ENCODE results near the gene LAMA3.

GRCh38 chr18:23930002-23930401 is 240.7 kb downstream of the LAMA3 start:
- TF ChIP-seq CTCF (IDR thresholded peaks at IDR 0.05; ENCODE audit: extremely low read depth in 1 of 2, insufficient read depth in 1 of 2, low read depth in 1 of 2, low read length in 2 of 2) (no peak), MAX (IDR thresholded peaks at IDR 0.05; ENCODE audit: insufficient read depth, insufficient read length) (no peak), POLR2AphosphoS5 (IDR thresholded peaks at IDR 0.05; ENCODE audit: insufficient read depth, low read depth, low read length) (no peak), POLR2A (IDR thresholded peaks at IDR 0.05; ENCODE audit: low read depth, low read length) (no peak), EZH2 (IDR thresholded peaks at IDR 0.05; ENCODE audit: borderline replicate concordance, low read depth, low read length, severe bottlenecking) (no peak)

Data from endothelial cell of umbilical vein (primary cell).